Adrenal gland (tissue), 12 donors: ENCODE measurements around the gene FAM50A. TPM values are rescaled to one million over a fixed set of nuclear protein-coding genes. Genes with fewer than 3 reads are reported as not detected.
A peak's percentile ranks its signal among the peaks of the same experiment; 100 is the strongest.

ENCODE experiments used
- DNase-seq, 7 donors: peaks; one replicate each; pipeline ENCODE4 v3.0.0-alpha.2; 2019 to 2020
- H3K27ac ChIP-seq, 5 donors: fragments of 200-600 bp; sonication (generic) in 4 of 5; 1 replicate in 3 of 5; 2 replicates in 2 of 5; pipeline versions ENCODE4 v1.5.1 to v1.8.0; 2016 to 2020; ENCODE audit warnings: mild to moderate bottlenecking in 1 of 5
- H3K27me3 ChIP-seq: fragments of 200-600 bp; 2 replicates; pipeline ENCODE4 v1.8.0; 2021
- H3K36me3 ChIP-seq, 2 donors: fragments of 200-600 bp; replicated peaks in 1 of 2; 1 replicate in 1 of 2; 2 replicates in 1 of 2; pipeline versions ENCODE4 v1.5.1 to v1.8.0; 2018 to 2022
- H3K4me1 ChIP-seq, 2 donors: fragments of 200-600 bp; replicated peaks in 1 of 2; 1 replicate in 1 of 2; 2 replicates in 1 of 2; pipeline versions ENCODE4 v1.5.1 to v1.8.0; 2018 to 2021
- H3K4me3 ChIP-seq, 4 donors: fragments of 200-600 bp; sonication (generic) in 3 of 4; one replicate each; pipeline ENCODE4 v1.5.1; 2016 to 2018
- H3K9me3 ChIP-seq, 3 donors: fragments of 200-600 bp; sonication (generic) in 1 of 3; replicated peaks in 1 of 3; 1 replicate in 2 of 3; 2 replicates in 1 of 3; pipeline versions ENCODE4 v1.5.1 to v1.8.0; 2016 to 2021
- CTCF ChIP-seq, 6 experiments: fragments of 450-650 bp in 4 of 6; fragments of 200-600 bp in 2 of 6; sonication (generic) in 1 of 6; IDR thresholded peaks; 1 replicate in 5 of 6; 2 replicates in 1 of 6; pipeline versions ENCODE4 v1.5.1 to v1.8.0; 2016 to 2021; ENCODE audit warnings: antibody characterized with exemption in 6 of 6, mild to moderate bottlenecking in 2 of 6, moderate library complexity in 1 of 6
- POLR2A ChIP-seq, 2 donors: fragments of 450-650 bp; IDR thresholded peaks; one replicate each; pipeline ENCODE4 v1.6.1; 2017; ENCODE audit warnings: antibody characterized with exemption in 2 of 2, mild to moderate bottlenecking in 2 of 2, moderate library complexity in 1 of 2
- WGBS, 4 donors: extraction: QIAGEN DNeasy Blood & Tissue Kit in 2 of 4; methylation state at CpG; one replicate each; pipeline versions ENCODE4 v1.1.5 to v1.1.7; 2013 to 2017; 5-methylcytosine and 5-hydroxymethylcytosine counted together
- intact Hi-C, 2 donors: fragments of 100-400 bp; cut with DNase I; formaldehyde crosslinking; loops; one replicate each; pipeline versions ENCODE4 v1.14.1 to v1.15.0; 2022 to 2023
- polyA plus RNA-seq, 3 donors: library from polyadenylated mRNA; stranded (reverse); fragments of 200-250 nt in 2 of 3; fragments of 350-450 nt in 1 of 3; fragmentation: Illumina TruSeq in 1 of 3; extraction: RNeasy Lipid Tissue Mini Kit (QIAGEN cat#74804) in 1 of 3; gene quantifications; one replicate each; pipeline ENCODE4 v1.2.3, GENCODE V29; 2013 to 2014
- total RNA-seq, 9 donors: library from RNA; depleted of rRNA in 4 of 9; stranded (reverse); fragments of >200 nt in 4 of 9; fragments of 120-200 nt in 1 of 9; fragmentation: NEBNext Ultra II Directional in 1 of 9; extraction: Animal tissue kit (Norgen Biotek cat#: 25700) in 1 of 9; gene quantifications; one replicate each; pipeline versions ENCODE4 v1.1.0 to v1.2.4, GENCODE V29; 2013 to 2023
- donor health status: healthy with polysubstance abuse.
- donor health status: Bipolar disorder and iron deficiency.
- donor health status: DM: yes; HTN: yes; CAD: no.
- donor health status: DM: no; HTN: no; CAD: no.
- donor health status: DM: no; HTN: no; CAD: no.
- donor health status: DM: yes; HTN: yes; CAD: no.

Gene FAM50A
- total and polyA plus RNA-seq, 12 donors, result 25.1 to 451 (median 59.4) TPM

- DNase-seq, result no peak
- Histone ChIP-seq H3K36me3 (peaks cover 0 to 23% of the 10 kb centered on the region in 2 donors), H3K4me3 (no peak overlapping the region), H3K27ac (no peak overlapping the region), H3K4me1 (peaks cover 0 to 8% of the 10 kb centered on the region in 2 donors), H3K9me3 (no peaks in the 10 kb centered on the region), H3K27me3 (no peaks in the 10 kb centered on the region)
- intact Hi-C loops, result no loop called here
- no peak for TF ChIP-seq CTCF (IDR thresholded peaks at IDR 0.05)
- TF ChIP-seq POLR2A (IDR thresholded peaks at IDR 0.05), result no peak
- WGBS, 4 donors, result 82 to 93% (median 88%) methylated on average over 4 of the region's 4 CpGs
Observed at GRCh38 chrX:154403858-154404257, 40.1 kb upstream of the FAM50A start.

- no peak for DNase-seq
- H3K4me3 ChIP-seq, result no peak overlapping the region
- peaks cover 0 to 5% of the 10 kb centered on the region in 2 donors for H3K4me1 ChIP-seq
- H3K27ac ChIP-seq, result no peak overlapping the region
- peaks cover 0 to 16% of the 10 kb centered on the region in 2 donors for H3K36me3 ChIP-seq
- no peaks in the 10 kb centered on the region for H3K27me3 ChIP-seq
- no peaks in the 10 kb centered on the region for H3K9me3 ChIP-seq
- 90 to 96% (median 93%) methylated on average over 8 to 16 of the region's 16 CpGs for WGBS, 4 donors
- TF ChIP-seq CTCF (IDR thresholded peaks at IDR 0.05) (no peak), POLR2A (IDR thresholded peaks at IDR 0.05) (no peak)
- intact Hi-C loops, result no loop called here
Observed at GRCh38 chrX:154404625-154405192, 39.2 kb upstream of the FAM50A start.

DNA sequence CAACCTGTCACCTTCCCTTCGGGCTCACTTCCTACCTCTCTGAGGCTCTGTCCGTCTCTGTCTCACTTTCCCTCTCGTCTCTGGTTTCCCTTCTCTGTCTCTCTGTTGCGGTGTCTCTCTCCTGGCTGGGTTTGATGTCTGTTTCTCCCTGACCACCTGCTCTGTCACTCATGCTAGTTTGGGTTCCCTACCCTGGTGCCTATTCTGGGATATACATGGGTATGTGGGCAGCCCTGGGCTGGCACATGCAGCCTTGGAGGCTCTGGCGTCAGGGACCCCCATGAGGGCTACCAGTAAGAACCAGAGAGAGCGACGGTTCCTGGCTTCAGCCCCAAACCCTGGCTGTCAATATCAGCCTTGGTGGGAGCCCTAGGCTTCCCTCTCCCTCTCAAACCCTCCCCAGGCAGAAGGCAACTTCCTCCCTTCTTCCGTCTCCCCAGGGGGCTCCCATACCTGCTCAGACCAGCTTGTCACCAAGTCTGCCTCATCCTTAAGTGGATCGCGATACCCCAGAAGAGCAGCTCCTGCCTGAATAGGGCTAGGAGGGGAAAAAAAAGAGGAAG is 35.2 kb upstream of the FAM50A start:
- WGBS, 4 donors, result 43 to 61% (median 55%) methylated on average over 4 to 10 of the region's 10 CpGs
- peak overlapping the region in 2 of 5 donors; percentile 7 to 73 for H3K27ac ChIP-seq
- no peak for TF ChIP-seq CTCF (IDR thresholded peaks at IDR 0.05)
- no peak for TF ChIP-seq POLR2A (IDR thresholded peaks at IDR 0.05)
- H3K9me3 ChIP-seq, result no peaks in the 10 kb centered on the region
- DNase-seq, result no peak
- H3K27me3 ChIP-seq, result peaks cover 4% of the 10 kb centered on the region
- peaks cover 0 to 4% of the 10 kb centered on the region in 2 donors for H3K4me1 ChIP-seq
- no peaks in the 10 kb centered on the region for H3K36me3 ChIP-seq
- intact Hi-C loops, result no loop called here
- H3K4me3 ChIP-seq, result peak overlapping the region in 1 of 4 donors; percentile 36

DNA sequence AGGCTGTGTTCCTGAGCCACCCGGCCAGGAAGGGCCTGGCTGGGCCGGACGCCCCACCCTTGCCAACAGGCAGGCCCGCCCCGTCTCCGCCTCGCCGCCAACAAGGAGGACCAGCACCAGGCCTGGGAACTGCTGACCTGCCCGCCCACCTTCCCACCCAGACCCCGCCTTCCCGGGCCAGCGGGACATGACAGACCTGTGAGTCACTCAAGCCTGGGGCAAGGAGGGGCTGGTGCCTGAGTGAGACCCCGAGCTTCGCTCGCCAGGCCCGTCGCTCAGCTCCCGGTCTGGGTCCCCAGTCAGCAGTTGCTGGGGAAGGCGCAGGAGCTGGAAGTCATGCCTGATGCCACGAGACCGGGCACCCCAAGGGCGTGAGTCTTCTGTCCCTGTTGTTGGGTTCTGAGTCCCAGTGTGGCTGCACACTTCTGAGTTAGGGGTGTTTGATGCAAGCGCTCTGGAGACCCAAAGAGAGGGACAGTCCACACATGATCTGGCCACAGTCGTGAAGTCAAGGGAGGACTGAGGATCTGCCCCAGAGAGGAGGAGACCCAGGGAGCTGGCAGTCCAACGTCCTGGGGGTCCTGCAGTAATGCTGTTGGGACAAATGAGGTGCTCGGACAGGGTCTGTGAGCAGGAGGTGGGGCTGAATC is 34.6 kb upstream of the FAM50A start, which contains the start of gene DNASE1L1:
Gene DNASE1L1 (minus strand): TSS at position 33 of the 650 bp plus-strand sequence. CDS start 3,686 bp downstream, outside the sequence.
- TF ChIP-seq CTCF (IDR thresholded peaks at IDR 0.05) (no peak), POLR2A (IDR thresholded peaks at IDR 0.05) (peak in 1 of 2 donors; percentile 21)
- Histone ChIP-seq H3K27me3 (peaks cover 4% of the 10 kb centered on the region), H3K9me3 (no peaks in the 10 kb centered on the region), H3K4me3 (peak within 1 kb of the TSS in 1 of 4 donors; percentile 36), H3K4me1 (peaks cover 0 to 4% of the 10 kb centered on the region in 2 donors), H3K36me3 (no peaks in the 10 kb centered on the region), H3K27ac (peak within 1 kb of the TSS in 4 of 5 donors; percentile 7 to 76 (median 58))
- intact Hi-C loops, result no loop called here
- 39 to 77% (median 48%) methylated on average over 2 to 26 of the region's 26 CpGs for WGBS, 4 donors
- peak; percentile 79 to 94 (median 92) for DNase-seq
